Measurements from ENCODE around the gene SPAST. TPM values are rescaled to one million over a fixed set of nuclear protein-coding genes. Genes with fewer than 3 reads are reported as not detected.
A peak's percentile ranks its signal among the peaks of the same experiment; 100 is the strongest.

SPAST gene
- total and polyA plus RNA-seq, 2 of the 13 experiments (the other 11 are each of a cell fraction or from before 2014, with no cell fraction given), result 11.5 to 40.4 TPM

DNA sequence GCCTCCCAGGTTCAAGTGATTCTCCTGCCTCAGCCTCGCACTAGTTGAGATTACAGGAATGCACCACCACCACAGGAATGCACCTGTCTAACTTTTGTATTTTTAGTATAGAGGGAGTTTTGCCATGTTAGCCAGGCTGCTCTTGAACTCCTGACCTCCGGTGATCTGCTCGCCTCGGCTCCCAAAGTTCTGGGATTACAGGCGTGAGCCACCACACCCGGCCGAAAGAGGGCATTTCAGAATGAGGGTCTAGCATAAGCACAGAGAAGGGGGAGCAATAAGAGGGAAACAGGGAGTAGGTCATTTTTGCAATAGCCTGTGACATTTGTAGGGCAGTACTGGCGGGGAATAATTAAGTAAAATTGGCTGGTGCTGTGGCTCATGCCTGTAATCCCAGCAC lies 1.9 kb upstream of the SPAST start:
- peak overlapping the region; percentile 16 for H2AFZ ChIP-seq (ENCODE audit: low read length)
- H3K9me3 ChIP-seq (ENCODE audit: low read length), result no peaks in the 10 kb centered on the region
- peak overlapping the region; percentile 75 to 95 (median 87) for H3K4me3 ChIP-seq (replicated peaks in 1 of 3; ENCODE audit: insufficient read depth in 1 of 3, low read depth in 2 of 3, low read length in 3 of 3)
- no TSS peak for BruUV-seq (replicated peaks)
- 35% methylated on average over 8 of the region's 8 CpGs for WGBS (ENCODE audit: low lambda C conversion rate)
- FAIRE-seq, result no peak
- H3K4me1 ChIP-seq (ENCODE audit: insufficient read depth, low read length), result peaks cover 38% of the 10 kb centered on the region
- CTCF ChIA-PET (ENCODE audit: low intra/inter-chr PET ratio, low total read pairs), result no interaction called here
- peaks cover 13% of the 10 kb centered on the region for H3K79me2 ChIP-seq (ENCODE audit: insufficient read depth, low read length)
- POLR2A ChIA-PET, result interaction anchor here (0.8 to 3.9 kb wide), 7 partner anchors 20 to 104 kb away, joined by 3 to 146 read pairs (median 11); partner anchors contain the start of genes DPY30, MEMO1 and SLC30A6
- H3K27me3 ChIP-seq (ENCODE audit: control insufficient read depth in 1 of 2, insufficient read depth in 2 of 2, low read length in 2 of 2), result no peaks in the 10 kb centered on the region; a peak in 1 of 5 replicates
- peak overlapping the region; percentile 95 for H3K4me2 ChIP-seq (ENCODE audit: low read depth, low read length)
- DNase-seq (ENCODE audit: low spot score), result peak; percentile 50
- no peaks in the 10 kb centered on the region for H4K20me1 ChIP-seq (ENCODE audit: insufficient read depth, low read length)
- no peaks in the 10 kb centered on the region for H3K36me3 ChIP-seq (replicated peaks in 1 of 2; ENCODE audit: control insufficient read depth in 1 of 2, insufficient read depth in 2 of 2, low read length in 2 of 2)
- intact Hi-C loops (cut with micrococcal nuclease; ENCODE audit: unreplicated experiment) (loop anchor here (5.0 to 10.0 kb wide), 2 partner anchors 137 to 266 kb away; no protein-coding TSS in a partner anchor), in situ Hi-C loops (cut with HindIII; ENCODE audit: extremely low pct_ligation_motif_present, low pct_unique_long_range_greater_than_20kb) (no loop called here)
- no peak for ATAC-seq
- H3K27ac ChIP-seq (ENCODE audit: extremely low read length, insufficient read depth, low read length), result peak overlapping the region; percentile 95
- H3K9ac ChIP-seq (ENCODE audit: insufficient read depth, low read depth, low read length), result peak overlapping the region; percentile 91
- TF ChIP-seq, protein P1, sequence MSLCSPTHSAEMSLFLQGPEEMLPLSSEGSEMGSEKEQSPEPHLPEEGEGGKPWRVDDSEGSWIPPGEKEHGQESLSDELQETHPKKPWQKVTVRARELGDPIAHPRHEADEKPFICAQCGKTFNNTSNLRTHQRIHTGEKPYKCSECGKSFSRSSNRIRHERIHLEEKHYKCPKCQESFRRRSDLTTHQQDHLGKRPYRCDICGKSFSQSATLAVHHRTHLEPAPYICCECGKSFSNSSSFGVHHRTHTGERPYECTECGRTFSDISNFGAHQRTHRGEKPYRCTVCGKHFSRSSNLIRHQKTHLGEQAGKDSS (CRISPR knock-in tag; IDR thresholded peaks at IDR 0.05; ENCODE audit: borderline replicate concordance, low read depth), result no peak
- TF ChIP-seq ARNT2 (CRISPR knock-in tag; IDR thresholded peaks at IDR 0.05; ENCODE audit: low read depth), result no peak
- no peak for TF ChIP-seq CBFB (CRISPR knock-in tag; IDR thresholded peaks at IDR 0.05)
- TF ChIP-seq, protein P2, sequence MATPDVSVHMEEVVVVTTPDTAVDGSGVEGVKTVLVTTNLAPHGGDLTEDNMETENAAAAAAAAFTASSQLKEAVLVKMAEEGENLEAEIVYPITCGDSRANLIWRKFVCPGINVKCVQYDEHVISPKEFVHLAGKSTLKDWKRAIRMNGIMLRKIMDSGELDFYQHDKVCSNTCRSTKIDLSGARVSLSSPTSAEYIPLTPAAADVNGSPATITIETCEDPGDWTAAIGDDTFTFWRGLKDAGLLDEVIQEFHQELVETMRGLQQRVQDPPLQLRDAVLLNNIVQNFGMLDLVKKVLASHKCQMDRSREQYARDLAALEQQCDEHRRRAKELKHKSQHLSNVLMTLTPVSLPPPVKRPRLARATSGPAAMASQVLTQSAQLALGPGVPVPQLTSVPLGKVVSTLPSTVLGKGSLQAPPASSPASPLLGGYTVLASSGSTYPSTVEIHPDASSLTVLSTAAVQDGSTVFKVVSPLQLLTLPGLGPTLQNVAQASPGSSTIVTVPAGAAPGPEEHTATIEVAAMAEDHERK (CRISPR knock-in tag; IDR thresholded peaks at IDR 0.05; ENCODE audit: low read depth), result no peak
- TF ChIP-seq MBNL3 (CRISPR knock-in tag; conservative IDR thresholded peaks at IDR 0.05), result no peak
- peak; percentile 32; the same call in 1 of the 2 replicates for TF ChIP-seq ZNF274 (CRISPR knock-in tag; IDR thresholded peaks at IDR 0.05)
- TF ChIP-seq, protein P3, sequence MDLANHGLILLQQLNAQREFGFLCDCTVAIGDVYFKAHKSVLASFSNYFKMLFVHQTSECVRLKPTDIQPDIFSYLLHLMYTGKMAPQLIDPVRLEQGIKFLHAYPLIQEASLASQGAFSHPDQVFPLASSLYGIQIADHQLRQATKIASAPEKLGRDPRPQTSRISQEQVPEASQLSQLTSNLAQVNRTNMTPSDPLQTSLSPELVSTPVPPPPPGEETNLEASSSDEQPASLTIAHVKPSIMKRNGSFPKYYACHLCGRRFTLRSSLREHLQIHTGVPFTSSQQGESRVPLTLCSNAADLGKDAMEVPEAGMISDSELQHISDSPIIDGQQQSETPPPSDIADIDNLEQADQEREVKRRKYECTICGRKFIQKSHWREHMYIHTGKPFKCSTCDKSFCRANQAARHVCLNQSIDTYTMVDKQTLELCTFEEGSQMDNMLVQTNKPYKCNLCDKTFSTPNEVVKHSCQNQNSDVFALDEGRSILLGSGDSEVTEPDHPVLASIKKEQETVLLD (CRISPR knock-in tag; IDR thresholded peaks at IDR 0.05; ENCODE audit: low read depth), result 0 out of 2 replicates have a peak, but pooled peaks have one; percentile 7
- TF ChIP-seq, protein P4, sequence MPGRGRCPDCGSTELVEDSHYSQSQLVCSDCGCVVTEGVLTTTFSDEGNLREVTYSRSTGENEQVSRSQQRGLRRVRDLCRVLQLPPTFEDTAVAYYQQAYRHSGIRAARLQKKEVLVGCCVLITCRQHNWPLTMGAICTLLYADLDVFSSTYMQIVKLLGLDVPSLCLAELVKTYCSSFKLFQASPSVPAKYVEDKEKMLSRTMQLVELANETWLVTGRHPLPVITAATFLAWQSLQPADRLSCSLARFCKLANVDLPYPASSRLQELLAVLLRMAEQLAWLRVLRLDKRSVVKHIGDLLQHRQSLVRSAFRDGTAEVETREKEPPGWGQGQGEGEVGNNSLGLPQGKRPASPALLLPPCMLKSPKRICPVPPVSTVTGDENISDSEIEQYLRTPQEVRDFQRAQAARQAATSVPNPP (CRISPR knock-in tag; IDR thresholded peaks at IDR 0.05), result no peak
- TF ChIP-seq MEIS1 (CRISPR knock-in tag; IDR thresholded peaks at IDR 0.05; ENCODE audit: borderline replicate concordance), result peak; percentile 30; the same call in 1 of the 2 replicates
- TF ChIP-seq, protein P5, sequence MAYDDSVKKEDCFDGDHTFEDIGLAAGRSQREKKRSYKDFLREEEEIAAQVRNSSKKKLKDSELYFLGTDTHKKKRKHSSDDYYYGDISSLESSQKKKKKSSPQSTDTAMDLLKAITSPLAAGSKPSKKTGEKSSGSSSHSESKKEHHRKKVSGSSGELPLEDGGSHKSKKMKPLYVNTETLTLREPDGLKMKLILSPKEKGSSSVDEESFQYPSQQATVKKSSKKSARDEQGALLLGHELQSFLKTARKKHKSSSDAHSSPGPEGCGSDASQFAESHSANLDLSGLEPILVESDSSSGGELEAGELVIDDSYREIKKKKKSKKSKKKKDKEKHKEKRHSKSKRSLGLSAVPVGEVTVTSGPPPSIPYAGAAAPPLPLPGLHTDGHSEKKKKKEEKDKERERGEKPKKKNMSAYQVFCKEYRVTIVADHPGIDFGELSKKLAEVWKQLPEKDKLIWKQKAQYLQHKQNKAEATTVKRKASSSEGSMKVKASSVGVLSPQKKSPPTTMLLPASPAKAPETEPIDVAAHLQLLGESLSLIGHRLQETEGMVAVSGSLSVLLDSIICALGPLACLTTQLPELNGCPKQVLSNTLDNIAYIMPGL (CRISPR knock-in tag; IDR thresholded peaks at IDR 0.05; ENCODE audit: borderline replicate concordance in 1 of 2, low read depth in 1 of 2), result peak in 1 of 2 experiments; percentile 42; a peak in 2 of 4 replicates
- no peak for TF ChIP-seq NRL (CRISPR knock-in tag; IDR thresholded peaks at IDR 0.05; ENCODE audit: borderline replicate concordance)
- TF ChIP-seq FOXO1 (CRISPR knock-in tag; IDR thresholded peaks at IDR 0.05), result 0 out of 2 replicates have a peak, but pooled peaks have one; percentile 13
- TF ChIP-seq PHF20 (CRISPR knock-in tag; IDR thresholded peaks at IDR 0.05), result no peak

All from HepG2 (cell line).